HFFc6 (cell line): Measurements from ENCODE around the gene CES1. TPM values are rescaled to one million over a fixed set of nuclear protein-coding genes. Genes with fewer than 3 reads are reported as not detected.
"Not testable (repeated sequence)": the region's sequence is repeated elsewhere in the genome, so short reads cannot be mapped to it uniquely, and the experiment has no call there.

Experiments
- DNase-seq: peaks from one replicate; pipeline ENCODE4 v3.0.0-alpha.2; 2018
- H3K27ac Mint-ChIP-seq: 2 replicates; pipeline ENCODE4 v1.8.0; 2020; ENCODE audit warnings: mild to moderate bottlenecking, mixed read lengths
- H3K27me3 Mint-ChIP-seq: 2 replicates; pipeline ENCODE4 v1.8.0; 2021; ENCODE audit warnings: mild to moderate bottlenecking, moderate library complexity, mixed read lengths; ENCODE audit not compliant: insufficient read depth
- H3K36me3 Mint-ChIP-seq: 2 replicates; pipeline ENCODE4 v1.8.0; 2021; ENCODE audit warnings: low read depth, mixed read lengths
- H3K4me1 Mint-ChIP-seq: 2 replicates; pipeline ENCODE4 v1.8.0; 2020; ENCODE audit warnings: low read depth, mixed read lengths
- H3K4me3 Mint-ChIP-seq: 2 replicates; pipeline ENCODE4 v1.8.0; 2020; ENCODE audit warnings: mild to moderate bottlenecking, moderate library complexity, mixed read lengths
- H3K9me3 Mint-ChIP-seq: 2 replicates; pipeline ENCODE4 v1.8.0; 2020; ENCODE audit warnings: mild to moderate bottlenecking, mixed read lengths
- total RNA-seq, 6 experiments: library from RNA; stranded (reverse); fragmentation: NEBNext Ultra II Directional; extraction: Animal tissue kit (Norgen Biotek cat#: 25700); gene quantifications; 2 replicates in 1 of 6; 3 replicates in 5 of 6; pipeline ENCODE4 v1.2.3, GENCODE V29; 2021
- TF ChIP-seq, protein P1 (sequence below): fragments of 200-600 bp; sonication (generic); IDR thresholded peaks from 2 replicates; pipeline ENCODE4 v1.5.0; 2021; ENCODE audit warnings: antibody characterized with exemption, mild to moderate bottlenecking

The CES1 gene
- total RNA-seq, 6 experiments from 2014 or later, result not detected

DNA sequence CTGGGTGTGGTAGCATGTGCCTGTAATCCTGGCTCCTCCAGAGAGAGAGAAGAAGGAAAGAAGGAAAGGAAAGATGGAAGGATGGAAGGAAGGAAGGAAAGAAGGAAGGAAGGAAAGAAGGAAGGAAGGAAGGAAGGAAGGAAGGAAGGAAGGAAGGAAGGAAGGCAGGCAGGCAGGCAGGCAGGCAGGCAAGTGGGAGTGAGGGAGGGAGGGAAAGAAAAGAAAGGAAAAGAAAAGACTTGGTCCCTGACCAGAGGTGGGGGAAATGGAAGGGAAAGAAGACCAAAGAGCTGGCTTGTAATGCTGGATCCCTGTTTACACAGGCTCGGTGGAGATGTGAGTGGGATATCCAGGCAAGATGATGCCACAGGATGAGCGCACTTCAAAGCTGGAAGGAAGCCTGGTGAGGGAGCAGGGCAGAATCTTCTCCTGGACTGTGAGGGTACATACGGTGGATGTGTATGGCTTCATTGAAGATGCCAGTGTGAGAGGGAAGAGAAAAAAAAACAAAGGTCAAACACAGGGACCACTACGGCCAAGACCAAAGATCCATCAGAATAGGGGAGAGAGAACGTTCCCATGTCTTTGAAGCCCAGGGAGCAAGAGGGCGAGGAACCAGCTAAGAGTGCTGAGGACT lies 2.1 kb downstream of the CES1 start:
- no peak overlapping the region for H3K4me3 Mint-ChIP-seq
- H3K4me1 Mint-ChIP-seq, result no peaks in the 10 kb centered on the region
- H3K36me3 Mint-ChIP-seq, result no peaks in the 10 kb centered on the region
- H3K27me3 Mint-ChIP-seq, result peaks cover 9% of the 10 kb centered on the region
- TF ChIP-seq, protein P1, sequence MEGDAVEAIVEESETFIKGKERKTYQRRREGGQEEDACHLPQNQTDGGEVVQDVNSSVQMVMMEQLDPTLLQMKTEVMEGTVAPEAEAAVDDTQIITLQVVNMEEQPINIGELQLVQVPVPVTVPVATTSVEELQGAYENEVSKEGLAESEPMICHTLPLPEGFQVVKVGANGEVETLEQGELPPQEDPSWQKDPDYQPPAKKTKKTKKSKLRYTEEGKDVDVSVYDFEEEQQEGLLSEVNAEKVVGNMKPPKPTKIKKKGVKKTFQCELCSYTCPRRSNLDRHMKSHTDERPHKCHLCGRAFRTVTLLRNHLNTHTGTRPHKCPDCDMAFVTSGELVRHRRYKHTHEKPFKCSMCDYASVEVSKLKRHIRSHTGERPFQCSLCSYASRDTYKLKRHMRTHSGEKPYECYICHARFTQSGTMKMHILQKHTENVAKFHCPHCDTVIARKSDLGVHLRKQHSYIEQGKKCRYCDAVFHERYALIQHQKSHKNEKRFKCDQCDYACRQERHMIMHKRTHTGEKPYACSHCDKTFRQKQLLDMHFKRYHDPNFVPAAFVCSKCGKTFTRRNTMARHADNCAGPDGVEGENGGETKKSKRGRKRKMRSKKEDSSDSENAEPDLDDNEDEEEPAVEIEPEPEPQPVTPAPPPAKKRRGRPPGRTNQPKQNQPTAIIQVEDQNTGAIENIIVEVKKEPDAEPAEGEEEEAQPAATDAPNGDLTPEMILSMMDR, result no peak
- H3K9me3 Mint-ChIP-seq, result no peaks in the 10 kb centered on the region
- DNase-seq, result no peak
- no peak overlapping the region for H3K27ac Mint-ChIP-seq

DNA sequence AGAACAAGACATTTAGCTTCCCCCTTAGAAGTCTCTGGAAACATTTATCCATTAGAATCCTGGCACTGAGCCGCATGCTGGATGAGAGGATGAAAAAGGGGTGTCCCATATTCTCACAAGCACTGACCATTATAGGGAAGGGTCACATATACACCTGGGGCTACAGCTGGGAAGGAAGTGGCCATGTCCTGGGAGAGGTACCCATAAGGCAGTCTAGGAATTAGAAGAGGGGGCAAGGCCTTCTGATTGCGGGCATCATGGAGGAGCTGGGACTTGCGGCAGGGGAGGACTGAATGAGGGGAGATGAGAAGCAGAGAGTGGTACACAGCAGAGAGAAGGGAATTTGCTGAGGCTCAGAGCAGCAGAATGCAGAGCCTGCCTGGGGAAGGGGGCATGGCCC lies 3.7 kb downstream of the CES1 start:
- not testable (repeated sequence) for H3K4me1 Mint-ChIP-seq, DNase-seq, H3K27ac Mint-ChIP-seq, H3K9me3 Mint-ChIP-seq, H3K4me3 Mint-ChIP-seq, H3K36me3 Mint-ChIP-seq
- H3K27me3 Mint-ChIP-seq, result peaks cover 12% of the 10 kb centered on the region

DNA sequence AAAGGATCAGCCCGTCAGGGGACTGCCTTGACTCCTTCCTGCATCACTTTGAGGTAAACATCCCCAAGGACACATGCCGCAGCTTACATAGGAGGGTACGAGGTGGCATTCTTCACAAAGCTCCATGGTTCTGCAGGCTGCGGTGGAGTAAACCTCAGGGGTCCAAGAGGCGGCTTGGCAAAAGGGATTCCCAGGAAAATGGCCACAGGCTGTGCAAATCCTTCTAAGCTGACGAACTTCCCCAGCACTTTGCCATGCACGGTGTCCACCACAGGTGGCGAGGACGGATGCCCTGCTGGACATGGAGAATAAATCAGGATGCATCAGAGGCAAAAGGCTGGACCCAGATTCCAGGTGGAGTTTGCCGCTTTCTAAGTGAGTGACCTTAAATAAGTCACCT lies 4.2 kb downstream of the CES1 start:
- DNase-seq, result no peak
- no peaks in the 10 kb centered on the region for H3K36me3 Mint-ChIP-seq
- peaks cover 10% of the 10 kb centered on the region for H3K27me3 Mint-ChIP-seq
- TF ChIP-seq, protein P1, result no peak
- H3K4me3 Mint-ChIP-seq, result no peak overlapping the region
- H3K4me1 Mint-ChIP-seq, result no peaks in the 10 kb centered on the region
- H3K9me3 Mint-ChIP-seq, result no peaks in the 10 kb centered on the region
- H3K27ac Mint-ChIP-seq, result no peak overlapping the region

DNA sequence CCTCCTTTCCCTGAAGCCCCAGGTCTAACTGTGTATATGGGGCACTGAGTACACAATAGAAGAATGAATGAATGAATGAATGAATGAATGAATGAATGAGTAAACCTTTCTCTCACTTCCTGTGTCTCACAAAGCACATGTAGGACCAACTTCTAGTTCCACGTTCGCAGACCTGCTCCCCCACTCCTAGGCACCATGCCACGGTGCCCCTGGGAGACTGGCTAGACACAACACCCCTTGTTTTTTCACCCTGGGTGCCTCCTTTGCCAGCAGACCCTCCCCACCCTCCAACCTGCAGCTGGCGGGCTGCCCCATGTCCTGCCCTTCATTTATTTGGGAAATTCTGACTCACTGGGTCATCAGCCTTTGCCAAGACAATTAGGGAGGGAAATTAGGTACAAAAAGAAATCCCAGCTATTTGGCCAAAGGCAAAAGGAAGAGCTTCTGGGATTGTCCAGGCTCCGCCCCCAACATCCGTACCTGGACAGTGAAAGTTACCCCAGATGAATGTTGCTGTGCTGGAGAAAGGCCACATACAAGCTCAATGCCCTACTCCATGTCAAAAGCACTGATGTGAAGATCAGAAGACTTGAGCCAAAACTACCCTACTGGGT lies 7.7 kb downstream of the CES1 start:
- TF ChIP-seq, protein P1, result no peak
- Mint-ChIP-seq H3K4me3 (no peak overlapping the region), H3K36me3 (no peaks in the 10 kb centered on the region), H3K9me3 (peaks cover 5% of the 10 kb centered on the region), H3K27ac (no peak overlapping the region), H3K27me3 (peaks cover 3% of the 10 kb centered on the region; the same call in 1 of the 2 replicates), H3K4me1 (no peaks in the 10 kb centered on the region)
- DNase-seq, result no peak

DNA sequence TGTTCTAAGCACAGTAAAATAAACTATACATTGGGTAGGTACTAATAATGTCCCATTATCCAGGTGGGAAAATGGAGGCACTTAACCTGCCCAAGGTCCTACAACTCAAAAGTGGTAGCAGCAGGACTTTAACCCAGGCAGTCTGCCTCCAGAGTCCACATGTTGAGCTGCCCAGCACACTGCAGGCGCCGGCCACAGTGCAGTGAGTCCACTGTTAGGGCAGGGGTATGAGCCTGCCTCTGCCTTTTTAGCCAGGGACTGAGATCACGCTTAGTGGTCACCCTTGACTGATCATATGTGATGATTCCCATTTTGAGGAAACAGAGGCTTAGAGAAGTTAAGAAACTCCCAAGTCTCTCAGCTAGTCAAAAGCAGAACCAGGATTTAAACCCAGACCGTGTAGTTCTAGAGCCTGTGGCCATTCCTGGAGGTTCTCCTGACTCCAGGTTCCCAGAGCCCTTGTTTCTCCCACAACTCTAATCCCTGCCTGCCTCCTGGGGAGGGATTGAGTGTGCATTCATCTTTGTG lies 8.4 kb downstream of the CES1 start:
- H3K4me1 Mint-ChIP-seq, result no peaks in the 10 kb centered on the region
- H3K9me3 Mint-ChIP-seq, result peaks cover 5% of the 10 kb centered on the region
- H3K27me3 Mint-ChIP-seq, result peaks cover 3% of the 10 kb centered on the region; the same call in 1 of the 2 replicates
- no peak overlapping the region for H3K4me3 Mint-ChIP-seq
- DNase-seq, result no peak
- TF ChIP-seq, protein P1, result no peak
- no peak overlapping the region for H3K27ac Mint-ChIP-seq
- no peaks in the 10 kb centered on the region for H3K36me3 Mint-ChIP-seq

DNA sequence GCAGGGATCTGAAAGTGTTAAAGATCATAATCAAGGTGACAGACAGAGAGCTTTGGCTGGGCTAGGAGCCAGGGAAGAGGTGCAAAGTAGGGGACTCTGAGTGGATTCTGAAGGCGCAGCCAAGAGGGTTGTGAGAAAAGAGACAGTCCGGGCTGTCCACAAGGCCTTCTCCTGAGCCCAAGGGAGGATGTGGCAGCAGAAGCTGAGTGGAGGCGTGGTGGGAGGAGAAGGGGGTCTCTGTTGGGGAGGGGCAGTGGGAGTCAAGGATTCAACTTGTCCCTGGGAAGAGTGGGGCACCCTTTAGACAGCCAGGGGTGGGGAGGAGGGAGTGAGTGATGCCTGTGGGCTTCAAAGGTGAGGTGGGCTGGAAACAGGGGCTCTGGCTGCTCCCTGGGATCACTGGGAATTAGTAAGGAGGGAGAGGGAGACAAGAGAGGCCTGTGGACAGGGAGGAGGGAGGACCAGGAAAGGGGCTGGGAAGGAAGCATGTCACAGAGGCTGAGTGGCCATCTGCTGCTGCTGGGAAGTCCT lies 10.6 kb downstream of the CES1 start:
- TF ChIP-seq, protein P1, result no peak
- no peaks in the 10 kb centered on the region for H3K4me1 Mint-ChIP-seq
- H3K9me3 Mint-ChIP-seq, result peaks cover 5% of the 10 kb centered on the region
- no peak overlapping the region for H3K4me3 Mint-ChIP-seq
- H3K27ac Mint-ChIP-seq, result no peak overlapping the region
- H3K27me3 Mint-ChIP-seq, result peaks cover 4% of the 10 kb centered on the region
- no peak for DNase-seq
- no peaks in the 10 kb centered on the region for H3K36me3 Mint-ChIP-seq
